Fibroblast of skin of right biceps (primary cell): Measurements from ENCODE around the gene RPS6KA1.
"Not testable (repeated sequence)": the region's sequence is repeated elsewhere in the genome, so short reads cannot be mapped to it uniquely, and the experiment has no call there.

Source experiments
- DNase-seq: peaks from one replicate; pipeline ENCODE4 v3.0.0-alpha.2; 2013

RPS6KA1 gene

GRCh38 chr1:26556111-26556510 lies 26.6 kb downstream of the RPS6KA1 start:
- DNase-seq: no peak

DNA sequence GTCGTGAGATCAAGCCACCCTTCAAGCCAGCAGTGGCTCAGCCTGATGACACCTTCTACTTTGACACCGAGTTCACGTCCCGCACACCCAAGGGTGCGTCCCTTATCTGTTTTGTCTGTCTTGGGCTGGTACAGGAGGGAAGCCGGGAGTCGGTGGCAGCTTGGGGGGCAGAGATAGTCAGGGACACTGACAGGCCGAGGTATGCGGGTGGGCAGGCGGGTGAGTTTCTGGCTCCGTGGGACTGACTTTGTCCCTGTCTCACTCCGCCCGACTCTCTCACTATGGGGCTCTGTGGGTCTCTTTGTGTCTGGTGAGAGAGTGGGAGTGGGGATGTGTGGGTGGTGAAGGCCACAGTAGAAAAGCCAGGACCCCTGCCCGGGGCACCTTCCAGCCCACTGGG lies 27.4 kb downstream of the RPS6KA1 start:
- DNase-seq: no peak

GRCh38 chr1:26558685-26559048 lies 29.1 kb downstream of the RPS6KA1 start:
- DNase-seq: no peak

DNA sequence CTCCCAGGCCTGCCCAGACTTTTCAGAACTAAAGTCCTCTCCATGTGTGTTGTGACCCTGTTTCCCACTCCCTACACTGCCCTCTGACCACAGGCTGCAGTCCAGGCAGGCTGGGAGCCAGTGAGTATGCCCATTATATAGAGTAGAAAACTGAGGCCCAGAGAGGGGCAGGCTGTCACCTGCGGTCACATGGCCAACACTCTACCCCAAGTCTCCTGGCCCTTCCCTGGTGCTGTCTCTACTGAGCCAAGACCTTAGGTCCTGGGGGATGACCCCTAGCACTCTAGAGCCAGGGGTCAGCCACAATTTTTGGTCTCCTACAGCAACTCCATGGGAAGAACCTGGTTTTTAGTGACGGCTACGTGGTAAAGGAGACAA lies 30.8 kb downstream of the RPS6KA1 start:
- no peak for DNase-seq

DNA sequence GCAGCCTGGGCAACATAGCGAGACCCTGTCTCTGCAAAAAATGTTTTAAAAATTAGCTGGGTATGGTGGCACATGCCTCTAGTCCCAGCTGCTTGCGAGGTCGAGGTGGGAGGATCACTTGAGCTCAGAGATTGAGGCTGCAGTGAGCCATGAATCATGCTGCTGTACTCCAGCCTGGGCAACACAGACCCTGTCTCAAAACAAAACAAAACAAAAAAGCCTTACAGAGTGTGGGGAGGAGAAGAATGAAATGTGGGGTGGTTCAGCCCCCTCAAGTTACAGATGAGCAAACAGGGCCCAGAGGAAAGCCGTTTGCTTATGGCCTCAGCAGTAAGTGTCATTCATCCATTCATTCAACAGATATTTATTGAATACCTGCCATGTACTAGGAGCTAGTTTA lies 40.7 kb downstream of the RPS6KA1 start:
- no peak for DNase-seq

GRCh38 chr1:26571381-26571780 lies 41.8 kb downstream of the RPS6KA1 start:
- no peak for DNase-seq

DNA sequence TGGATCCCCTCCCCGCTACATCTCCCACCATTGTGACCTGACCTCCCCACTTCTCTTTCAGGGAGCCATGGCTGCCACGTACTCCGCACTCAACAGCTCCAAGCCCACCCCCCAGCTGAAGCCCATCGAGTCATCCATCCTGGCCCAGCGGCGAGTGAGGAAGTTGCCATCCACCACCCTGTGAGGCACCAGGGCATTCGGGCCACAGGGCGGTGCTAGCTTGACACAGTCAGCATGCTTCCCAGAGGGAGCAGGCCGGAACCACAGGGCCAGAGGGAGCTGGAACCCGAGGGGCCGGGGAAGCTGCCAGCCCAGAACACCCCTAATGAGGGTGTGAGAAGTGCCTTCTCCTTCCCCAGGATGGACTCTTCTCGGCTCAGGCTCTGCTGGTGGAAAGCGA lies 44.5 kb downstream of the RPS6KA1 start:
- no peak for DNase-seq

DNA sequence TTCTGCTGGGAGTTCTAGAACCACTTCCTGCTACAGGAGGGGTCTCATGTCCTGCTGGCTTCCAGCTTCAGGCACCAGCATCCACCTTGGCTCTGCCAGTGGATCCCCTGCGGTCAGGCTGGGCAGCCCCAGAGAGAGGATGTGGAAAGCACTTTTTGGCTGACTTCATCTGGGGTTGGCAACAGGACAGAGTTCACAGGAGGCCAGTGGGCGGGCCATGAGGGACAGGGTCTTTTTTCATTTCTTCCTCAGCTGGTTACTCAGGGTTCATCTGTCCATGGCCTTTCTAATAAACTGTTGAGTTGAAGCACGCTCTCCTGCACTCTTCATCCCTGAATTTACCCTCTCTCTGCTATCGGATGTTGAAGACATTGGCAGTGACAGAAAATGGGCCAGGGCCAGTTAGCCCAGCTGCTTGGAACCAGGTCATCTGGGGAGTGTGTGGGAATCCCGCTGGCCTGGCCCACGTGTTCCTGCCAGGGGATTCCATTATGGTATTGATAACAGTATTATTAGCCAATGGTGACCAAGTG lies 45.2 kb downstream of the RPS6KA1 start:
- DNase-seq: peak; percentile 19

GRCh38 chr1:26575348-26575747 lies 45.8 kb downstream of the RPS6KA1 start:
- no peak for DNase-seq

- DNase-seq: no peak
These were observed 48.6 kb downstream of the RPS6KA1 start for GRCh38 chr1:26578167-26578566.

GRCh38 chr1:26579681-26580111 lies 50.1 kb downstream of the RPS6KA1 start:
- no peak for DNase-seq

DNA sequence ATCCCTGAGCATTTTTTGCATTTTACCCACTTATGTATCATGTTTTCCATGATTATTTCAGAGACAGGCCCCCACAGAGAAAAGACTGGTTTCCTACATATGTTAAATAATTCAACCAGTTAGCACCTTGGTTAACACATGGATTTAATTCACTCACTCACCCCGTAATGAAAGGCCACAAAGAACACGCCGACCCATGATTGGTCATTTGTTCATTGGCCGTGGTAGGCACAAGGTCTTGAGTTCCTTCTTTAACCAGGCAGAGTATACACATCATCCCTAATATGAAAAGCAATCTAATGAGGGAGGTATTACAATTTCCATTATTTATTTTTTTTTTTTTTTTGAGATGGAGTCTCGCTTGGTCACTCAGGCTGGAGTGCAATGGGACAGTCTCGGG lies 50.6 kb downstream of the RPS6KA1 start:
- DNase-seq: no peak

GRCh38 chr1:26581287-26581651 lies 51.7 kb downstream of the RPS6KA1 start:
- DNase-seq: no peak

DNA sequence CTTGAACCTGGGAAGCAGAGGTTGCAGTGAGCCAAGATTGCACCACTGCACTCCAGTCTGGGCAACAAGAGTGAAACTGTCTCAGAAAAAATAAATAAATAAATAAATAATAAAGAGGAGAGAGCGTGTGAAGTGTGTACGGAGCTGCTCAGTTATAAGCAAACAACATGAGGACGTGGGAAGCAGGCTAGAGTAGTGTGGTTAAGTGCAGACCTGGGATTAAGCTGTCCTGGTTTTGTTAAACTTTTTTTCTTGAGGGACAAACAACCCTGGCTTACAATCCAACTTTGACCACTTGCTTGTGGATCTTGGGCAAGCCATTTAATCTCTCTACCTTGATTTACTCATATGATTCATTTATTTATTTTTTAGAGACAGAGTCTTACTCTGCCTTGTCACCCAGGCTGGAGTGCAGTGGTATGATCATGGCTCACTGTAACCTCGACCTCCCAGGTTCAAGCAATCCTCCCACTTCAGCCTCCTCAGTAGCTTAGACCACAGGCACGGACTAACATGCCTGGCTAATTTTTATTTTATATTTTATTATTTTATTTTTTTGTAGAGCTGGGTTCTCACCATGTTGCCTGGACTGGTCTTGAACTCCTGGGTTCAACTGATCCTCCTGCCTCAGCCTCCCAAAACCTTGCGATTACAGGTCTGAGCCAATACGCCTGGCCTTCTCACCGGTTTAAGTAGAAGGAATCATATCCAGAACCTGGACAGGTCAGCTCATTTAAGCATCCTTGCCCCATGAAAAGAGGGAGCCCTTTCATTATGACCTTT lies 52.7 kb downstream of the RPS6KA1 start:
- no peak for DNase-seq

- DNase-seq: peak; percentile 70
These were observed 53.4 kb downstream of the RPS6KA1 start for GRCh38 chr1:26582836-26583460.

GRCh38 chr1:26583646-26584485 lies 54.3 kb downstream of the RPS6KA1 start:
- peak; percentile 14 for DNase-seq

- not testable (repeated sequence) for DNase-seq
These were observed 55.0 kb downstream of the RPS6KA1 start for GRCh38 chr1:26584588-26584987.

GRCh38 chr1:26585471-26585870 lies 55.9 kb downstream of the RPS6KA1 start:
- no peak for DNase-seq

DNA sequence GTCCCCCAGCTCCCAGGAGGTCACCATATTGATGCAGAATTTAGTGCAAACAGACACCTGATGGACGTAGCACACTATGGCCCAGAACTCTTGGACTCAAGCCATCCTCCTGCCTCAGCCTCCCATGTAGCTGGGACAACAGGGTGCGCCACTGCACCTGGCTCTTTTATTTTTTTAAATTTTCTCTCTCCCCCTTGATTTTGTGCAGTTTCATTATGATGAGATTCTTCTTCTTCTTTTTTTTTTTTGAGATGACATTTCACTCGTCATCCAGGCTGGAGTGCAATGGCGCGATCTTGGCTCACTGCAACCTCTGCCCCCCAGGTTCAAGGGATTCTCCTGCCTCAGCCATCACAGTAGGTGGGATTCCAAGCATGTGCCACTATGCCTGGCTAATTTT lies 63.8 kb downstream of the RPS6KA1 start:
- DNase-seq: no peak

DNA sequence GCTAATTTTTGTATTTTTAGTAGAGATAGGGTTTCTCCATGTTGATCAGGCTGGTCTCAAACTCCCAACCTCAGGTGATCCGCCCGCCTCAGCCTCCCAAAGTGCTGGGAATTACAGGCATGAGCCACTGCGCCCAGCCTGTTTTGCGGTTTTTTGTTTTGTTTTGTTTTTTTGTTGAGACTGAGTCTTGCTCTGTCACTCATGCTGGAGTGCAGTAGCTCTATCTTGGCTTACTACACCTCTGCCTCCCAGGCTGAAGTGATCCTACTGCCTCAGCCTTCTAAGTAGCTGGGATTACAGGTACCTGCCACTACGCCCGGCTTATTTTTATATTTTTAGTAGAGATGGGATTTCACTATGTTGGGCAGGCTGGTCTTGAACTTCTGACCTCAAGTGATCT lies 65.0 kb downstream of the RPS6KA1 start:
- DNase-seq: not testable (repeated sequence)

DNA sequence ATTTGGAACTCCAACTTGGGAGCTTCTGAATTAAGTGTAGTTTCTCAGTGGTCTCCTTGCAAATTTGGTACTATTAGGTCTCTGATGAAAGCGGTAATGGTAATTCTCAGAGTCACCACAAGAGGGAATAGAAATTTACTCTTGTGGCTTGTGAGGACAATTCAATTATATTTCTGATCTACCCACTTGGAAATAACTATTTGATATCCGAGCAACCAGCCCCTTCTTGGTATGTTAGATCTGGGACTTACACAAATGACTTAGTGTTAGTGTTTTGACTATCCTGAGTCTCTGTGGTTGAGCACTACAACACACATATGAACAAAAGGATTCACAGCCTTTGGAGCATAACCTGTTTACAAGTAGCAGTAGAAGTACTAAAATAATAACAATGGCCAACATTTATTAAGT lies 68.1 kb downstream of the RPS6KA1 start:
- peak; percentile 52 for DNase-seq

DNA sequence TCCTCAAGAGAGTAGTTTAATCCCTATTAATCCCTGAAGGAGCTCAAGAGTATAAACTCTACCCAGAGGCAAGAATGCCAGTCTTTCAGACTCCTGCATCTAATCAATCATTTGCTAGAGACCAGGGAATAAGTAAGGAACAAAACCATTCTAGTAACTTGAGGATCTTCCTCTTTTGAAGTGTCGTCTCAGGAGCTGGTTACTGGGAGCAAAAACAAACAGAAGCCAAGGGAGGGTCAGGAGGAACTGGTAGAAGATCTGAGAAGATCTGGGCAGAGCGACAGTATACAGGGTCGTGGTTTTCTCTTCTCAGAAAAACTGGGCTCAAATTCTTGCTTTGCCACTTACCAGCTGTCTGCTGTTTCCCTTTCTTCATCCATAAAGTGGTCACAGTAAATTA lies 69.3 kb downstream of the RPS6KA1 start:
- DNase-seq: no peak

DNA sequence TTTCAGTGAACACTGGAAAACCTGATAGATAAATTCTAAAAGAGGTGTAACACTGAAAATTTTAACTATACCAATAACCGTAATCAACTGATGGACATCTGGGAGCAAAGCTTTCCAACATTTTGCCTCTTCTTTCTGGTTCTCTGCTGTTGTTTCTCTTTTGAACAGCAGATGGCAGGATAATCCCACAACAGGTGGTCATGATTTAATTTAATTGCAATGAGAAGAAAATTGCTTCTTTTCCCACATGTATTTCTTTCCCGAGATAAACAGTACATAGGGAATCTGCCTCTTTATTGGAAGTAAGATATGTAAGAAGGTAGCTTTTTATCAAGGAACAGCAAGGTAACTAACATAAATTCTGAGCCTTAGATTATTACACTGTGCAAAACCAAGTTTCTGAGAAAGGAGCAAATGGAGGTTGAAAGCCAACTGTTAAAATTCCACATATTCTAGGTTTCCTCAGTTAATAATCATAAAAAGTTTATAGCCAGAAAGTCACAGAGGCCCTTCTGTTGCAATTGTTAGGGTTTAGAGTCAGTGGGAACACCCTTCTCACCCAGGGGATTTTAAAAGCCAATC lies 72.9 kb downstream of the RPS6KA1 start:
- DNase-seq: peak; percentile 64
